Inflammatory macrophage treated with lipopolysaccharide for 1 hour (primary cell): Measurements from ENCODE around the gene IL10RA.

Experiments used
- DNase-seq, 2 donors: peaks; one replicate each; pipeline ENCODE4 v3.0.0-alpha.2; 2020 to 2022

Gene IL10RA

GRCh38 chr11:118008271-118008911 is 22.2 kb downstream of the IL10RA start:
- DNase-seq = peak; percentile 52 to 55

GRCh38 chr11:118009864-118010737 is 23.9 kb downstream of the IL10RA start:
- no peak for DNase-seq

- peak; percentile 92 to 96 for DNase-seq
Measured at GRCh38 chr11:118010738-118011461, 24.7 kb downstream of the IL10RA start.

GRCh38 chr11:118012083-118012669 is 26.0 kb downstream of the IL10RA start:
- DNase-seq = peak; percentile 87 to 96

GRCh38 chr11:118014022-118014421 is 27.8 kb downstream of the IL10RA start:
- no peak for DNase-seq

- no peak for DNase-seq
Measured at GRCh38 chr11:118015385-118015841, 29.2 kb downstream of the IL10RA start.

- no peak for DNase-seq
Measured at GRCh38 chr11:118016104-118016503, 29.9 kb downstream of the IL10RA start.

GRCh38 chr11:118017111-118017510 is 30.9 kb downstream of the IL10RA start:
- no peak for DNase-seq

GRCh38 chr11:118017631-118018315 is 31.6 kb downstream of the IL10RA start:
- no peak for DNase-seq

- peak in 1 of 2 donors; percentile 70 for DNase-seq
Measured at GRCh38 chr11:118018401-118018800, 32.2 kb downstream of the IL10RA start.

GRCh38 chr11:118021146-118021545 is 35.0 kb downstream of the IL10RA start:
- DNase-seq = no peak

- no peak for DNase-seq
Measured at GRCh38 chr11:118027694-118028093, 41.5 kb downstream of the IL10RA start.

GRCh38 chr11:118028626-118029025 is 42.4 kb downstream of the IL10RA start:
- no peak for DNase-seq

- no peak for DNase-seq
Measured at GRCh38 chr11:118033443-118033842, 47.2 kb downstream of the IL10RA start.

GRCh38 chr11:118042141-118042540 is 55.9 kb downstream of the IL10RA start:
- DNase-seq = no peak

- DNase-seq = no peak
Measured at GRCh38 chr11:118042796-118043195, 56.6 kb downstream of the IL10RA start.

- no peak for DNase-seq
Measured at GRCh38 chr11:118045191-118045590, 59.0 kb downstream of the IL10RA start.

GRCh38 chr11:118046051-118046963 is 60.1 kb downstream of the IL10RA start:
- peak in 1 of 2 donors; percentile 25 for DNase-seq

- DNase-seq = no peak
Measured at GRCh38 chr11:118046964-118047700, 60.9 kb downstream of the IL10RA start.

- no peak for DNase-seq
Measured at GRCh38 chr11:118047749-118048148, 61.6 kb downstream of the IL10RA start.
